ENCODE data around the gene KIF5B. TPM values are rescaled to one million over a fixed set of nuclear protein-coding genes. Genes with fewer than 3 reads are reported as not detected.
A peak's percentile ranks its signal among the peaks of the same experiment; 100 is the strongest.

The KIF5B gene
- total RNA-seq (2011; cell fraction: chromatin; rRNA removed; ENCODE audit: low replicate concordance), result 12.1 and 40.7 TPM in 2 replicates
- 9.5 and 10.9 TPM in 2 replicates for total RNA-seq (2011; cell fraction: nucleolus; rRNA removed)
- total RNA-seq (2011; cell fraction: nucleoplasm; rRNA removed), result 17.3 and 22.1 TPM in 2 replicates
- total RNA-seq (2014; rRNA removed) (61.5 and 68.9 TPM in 2 replicates), total RNA-seq (2014; rRNA removed; fragmentation: Illumina TruSeq; extraction: Trizol) (94.4 and 107 TPM in 2 replicates), total RNA-seq (2015; rRNA removed; fragmentation: Illumina TruSeq; extraction: Trizol) (87.2 and 93.1 TPM in 2 replicates), total RNA-seq (2021) (70.2 and 77.9 TPM in 2 replicates), polyA plus RNA-seq (2011; rRNA removed) (39.2 and 49.4 TPM in 2 replicates), polyA plus RNA-seq (2014; fragmentation: Illumina TruSeq; extraction: Trizol) (70.3 and 78.1 TPM in 2 replicates), polyA plus RNA-seq (2014; fragmentation: Nextera tagmentation; extraction: Ambion mirVana) (10 to 100 TPM; 24.4 to 29.8 TPM), polyA plus RNA-seq (2014; rRNA removed) (40.3 and 46.2 TPM in 2 replicates), polyA minus RNA-seq (2011; rRNA and poly(A)+ RNA removed) (116 and 143 TPM in 2 replicates), Bru-seq, nascent RNA (percentile 94 among the genes with signal in this experiment), BruChase-seq, experiment 1, labeled RNA remaining after a 2-hour chase (percentile 95 among the genes with signal in this experiment), BruChase-seq, experiment 2, labeled RNA remaining after a 6-hour chase (percentile 96 among the genes with signal in this experiment)
- polyA plus RNA-seq (2011; cell fraction: cytosol; rRNA removed), result 8.2 and 15.4 TPM in 2 replicates
- polyA plus RNA-seq (2011; cell fraction: nucleus; rRNA removed), result 10.7 and 15.8 TPM in 2 replicates
- polyA plus RNA-seq (2012), result 50.4 and 51.7 TPM in 2 replicates
- 47.3 and 50.2 TPM in 2 replicates for polyA minus RNA-seq (2011; cell fraction: cytosol; rRNA and poly(A)+ RNA removed)
- 17.5 and 33.8 TPM in 2 replicates for polyA minus RNA-seq (2011; cell fraction: nucleus; rRNA and poly(A)+ RNA removed)
- long read RNA-seq, experiment 1, full-length matches to known transcripts, result 53 of 509 reads
- long read RNA-seq, experiment 1, partial matches to known transcripts, result 382 of 509 reads
- long read RNA-seq, experiment 1, other reads (novel, unspliced or antisense), result 74 of 509 reads
- long read RNA-seq, experiment 2, full-length matches to known transcripts, result 2 of 61 reads
- long read RNA-seq, experiment 2, partial matches to known transcripts, result 1 of 61 reads
- long read RNA-seq, experiment 2, other reads (novel, unspliced or antisense), result 58 of 61 reads
- long read RNA-seq, experiment 3, partial matches to known transcripts, result 166 of 172 reads
- long read RNA-seq, experiment 3, other reads (novel, unspliced or antisense), result 6 of 172 reads

GRCh38 chr10:32056136-32057035 lies at the start of gene KIF5B:
Gene KIF5B, minus strand, starts transcription at chr10:32056425. Its CDS starts 452 bp downstream, at chr10:32055973.
- Histone ChIP-seq H3K4me1 (replicated peaks in 1 of 2; ENCODE audit: control insufficient read depth in 2 of 2, insufficient read depth in 2 of 2, low read length in 2 of 2) (peaks cover 12 to 43% of the 10 kb centered on the region in 2 experiments), H2AFZ (ENCODE audit: low read depth, low read length) (peak within 1 kb of the TSS; percentile 99), H3K9me3 (replicated peaks; ENCODE audit: control insufficient read depth, insufficient read depth, low read depth, low read length) (no peaks in the 10 kb centered on the region), H3K9me1 (ENCODE audit: control insufficient read depth, insufficient read depth, low read length) (peaks cover 3% of the 10 kb centered on the region), H3K79me2 (ENCODE audit: control insufficient read depth, insufficient read depth, low read length) (peaks cover 56% of the 10 kb centered on the region), H3K27me3 (ENCODE audit: control insufficient read depth in 2 of 2, insufficient read depth in 2 of 2, low read length in 2 of 2) (no peaks in the 10 kb centered on the region), H3K36me3 (ENCODE audit: control insufficient read depth, insufficient read depth, low read length) (peaks cover 18% of the 10 kb centered on the region; the same call in 2 of the 3 replicates), H3K27ac (ENCODE audit: extremely low read depth, low read depth, low read length) (peak within 1 kb of the TSS; percentile 95), H4K20me1 (replicated peaks; ENCODE audit: control insufficient read depth, insufficient read depth, low read length) (peaks cover 29% of the 10 kb centered on the region), H3K4me2 (ENCODE audit: insufficient read depth, low read length) (peak within 1 kb of the TSS; percentile 93), H3K9ac (ENCODE audit: insufficient read depth in 1 of 2, low read depth in 2 of 2, low read length in 2 of 2) (peak within 1 kb of the TSS; percentile 87 to 98), H3K4me3 (peak within 1 kb of the TSS; percentile 95)
- DNase-seq (ENCODE audit: extremely low read depth in 1 of 4, low spot score in 3 of 4) (peak; percentile 94 to 98 (median 98)), ATAC-seq (peak; percentile 87), FAIRE-seq (peak; percentile 42)
- BruUV-seq (replicated peaks), result TSS peak; percentile 78
- CTCF ChIA-PET (ENCODE audit: low intra/inter-chr PET ratio), result interaction anchor here (0.6 kb wide), 1 partner anchor 18 kb away, joined by 3 read pairs; no protein-coding TSS in a partner anchor
- intact Hi-C loops (cut with micrococcal nuclease), result loop anchor here (10.0 kb wide), 1 partner anchor 88 kb away; no protein-coding TSS in a partner anchor
- WGBS (ENCODE audit: insufficient coverage, low coverage, missing lambda C conversion rate), result 2% methylated on average over 47 of the region's 63 CpGs
- in situ Hi-C loops (cut with MboI), result loop anchor here (10.0 kb wide), 1 partner anchor 288 kb away; the partner anchor contains the start of gene EPC1
- POLR2A ChIA-PET, result interaction anchor here (0.6 to 1.7 kb wide), 5 partner anchors 18 to 912 kb away, joined by 3 read pairs; no protein-coding TSS in a partner anchor
- no peak for TF ChIP-seq ZNF668 (CRISPR knock-in tag; IDR thresholded peaks at IDR 0.05)
- no peak for TF ChIP-seq ZC3H8 (IDR thresholded peaks at IDR 0.05)
- TF ChIP-seq OTX1 (CRISPR knock-in tag; IDR thresholded peaks at IDR 0.05), result no peak; the same call in 1 of the 2 replicates
- TF ChIP-seq SNRNP70 (optimal IDR thresholded peaks at IDR 0.05; ENCODE audit: low read depth, low read length), result no peak
- TF ChIP-seq, protein P1, sequence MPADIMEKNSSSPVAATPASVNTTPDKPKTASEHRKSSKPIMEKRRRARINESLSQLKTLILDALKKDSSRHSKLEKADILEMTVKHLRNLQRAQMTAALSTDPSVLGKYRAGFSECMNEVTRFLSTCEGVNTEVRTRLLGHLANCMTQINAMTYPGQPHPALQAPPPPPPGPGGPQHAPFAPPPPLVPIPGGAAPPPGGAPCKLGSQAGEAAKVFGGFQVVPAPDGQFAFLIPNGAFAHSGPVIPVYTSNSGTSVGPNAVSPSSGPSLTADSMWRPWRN (IDR thresholded peaks at IDR 0.05; ENCODE audit: low read depth), result no peak
- TF ChIP-seq ELF2 (CRISPR knock-in tag; IDR thresholded peaks at IDR 0.05), result no peak
- no peak for TF ChIP-seq SRSF9 (IDR thresholded peaks at IDR 0.05; ENCODE audit: borderline replicate concordance, low read depth, low read length)
- no peak for TF ChIP-seq ASH1L (IDR thresholded peaks at IDR 0.05; ENCODE audit: borderline replicate concordance, low read depth, partially characterized antibody)
- no peak; a peak in 1 of 4 replicates for TF ChIP-seq ZNF639 (CRISPR knock-in tag; conservative IDR thresholded peaks at IDR 0.05 in 1 of 2, IDR thresholded peaks at IDR 0.05 in 1 of 2)
- no peak for TF ChIP-seq HIVEP1 (CRISPR knock-in tag; IDR thresholded peaks at IDR 0.05)
- no peak for TF ChIP-seq KHSRP (IDR thresholded peaks at IDR 0.05)
- no peak for TF ChIP-seq TGIF2 (CRISPR knock-in tag; IDR thresholded peaks at IDR 0.05)
- no peak for TF ChIP-seq ZNF695 (CRISPR knock-in tag; IDR thresholded peaks at IDR 0.05)
- no peak for TF ChIP-seq ZC3H4 (CRISPR knock-in tag; IDR thresholded peaks at IDR 0.05; ENCODE audit: borderline replicate concordance)
- TF ChIP-seq XRCC5 (IDR thresholded peaks at IDR 0.05; ENCODE audit: low read depth, low read length), result no peak

Measured in K562 (cell line).